Measurements from ENCODE around the gene BAX. TPM values are rescaled to one million over a fixed set of nuclear protein-coding genes. Genes with fewer than 3 reads are reported as not detected.

The BAX gene
- total RNA-seq, 2 donors from 2014 or later, result 53.1 to 104 TPM

DNA sequence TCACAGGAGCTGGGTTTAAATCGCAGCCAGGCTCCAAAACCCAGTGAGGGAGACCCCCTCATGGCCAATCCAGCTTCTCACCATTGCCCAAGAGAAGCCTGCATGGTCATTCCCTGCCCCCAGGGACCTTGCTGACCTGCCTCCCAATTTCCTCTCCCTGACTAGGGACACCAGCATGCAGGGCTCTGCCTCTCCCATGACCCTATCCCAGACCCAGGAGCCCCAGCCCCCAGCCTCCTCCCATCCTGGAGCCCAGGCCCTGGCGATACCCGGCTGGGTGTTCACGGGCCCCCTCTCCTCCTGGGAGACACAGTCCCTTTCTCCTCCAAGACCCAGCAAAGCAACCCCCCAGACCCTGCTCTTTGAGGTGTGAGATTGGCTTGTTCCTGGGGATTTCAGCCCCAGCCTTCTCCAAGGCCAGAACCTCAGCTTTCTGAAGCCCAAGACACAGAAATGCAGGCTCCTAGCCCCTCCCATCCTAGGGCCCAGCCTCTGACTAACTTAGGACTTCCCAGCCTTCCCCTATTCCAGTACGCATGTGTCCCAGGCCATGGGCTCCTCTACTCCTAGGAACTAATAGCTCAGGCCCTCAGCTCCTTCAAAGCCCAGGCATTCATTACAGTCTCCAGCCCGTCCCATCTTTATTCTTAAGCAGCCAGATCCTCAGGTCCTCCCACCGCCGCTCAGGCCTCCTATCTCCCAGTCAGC is 37.4 kb downstream of the BAX start:
- peak overlapping the region; percentile 100 for H3K4me3 ChIP-seq
- H3K9me3 ChIP-seq, result no peaks in the 10 kb centered on the region
- H3K4me1 ChIP-seq (ENCODE audit: control insufficient read depth in 1 of 2, low read depth in 2 of 2), result peaks cover 20 to 42% of the 10 kb centered on the region in 2 donors
- peak overlapping the region; percentile 98 to 100 for H3K27ac ChIP-seq
- TF ChIP-seq, protein P1, sequence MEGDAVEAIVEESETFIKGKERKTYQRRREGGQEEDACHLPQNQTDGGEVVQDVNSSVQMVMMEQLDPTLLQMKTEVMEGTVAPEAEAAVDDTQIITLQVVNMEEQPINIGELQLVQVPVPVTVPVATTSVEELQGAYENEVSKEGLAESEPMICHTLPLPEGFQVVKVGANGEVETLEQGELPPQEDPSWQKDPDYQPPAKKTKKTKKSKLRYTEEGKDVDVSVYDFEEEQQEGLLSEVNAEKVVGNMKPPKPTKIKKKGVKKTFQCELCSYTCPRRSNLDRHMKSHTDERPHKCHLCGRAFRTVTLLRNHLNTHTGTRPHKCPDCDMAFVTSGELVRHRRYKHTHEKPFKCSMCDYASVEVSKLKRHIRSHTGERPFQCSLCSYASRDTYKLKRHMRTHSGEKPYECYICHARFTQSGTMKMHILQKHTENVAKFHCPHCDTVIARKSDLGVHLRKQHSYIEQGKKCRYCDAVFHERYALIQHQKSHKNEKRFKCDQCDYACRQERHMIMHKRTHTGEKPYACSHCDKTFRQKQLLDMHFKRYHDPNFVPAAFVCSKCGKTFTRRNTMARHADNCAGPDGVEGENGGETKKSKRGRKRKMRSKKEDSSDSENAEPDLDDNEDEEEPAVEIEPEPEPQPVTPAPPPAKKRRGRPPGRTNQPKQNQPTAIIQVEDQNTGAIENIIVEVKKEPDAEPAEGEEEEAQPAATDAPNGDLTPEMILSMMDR (IDR thresholded peaks at IDR 0.05), result no peak
- peak; percentile 39 for ATAC-seq (ENCODE audit: insufficient number of reproducible peaks, low FRiP score, low read depth)
- peak; percentile 68 for DNase-seq (ENCODE audit: low spot score)
- no peaks in the 10 kb centered on the region for H3K27me3 ChIP-seq (replicated peaks; ENCODE audit: insufficient read depth)
- H3K36me3 ChIP-seq, result peaks cover 22% of the 10 kb centered on the region

DNA sequence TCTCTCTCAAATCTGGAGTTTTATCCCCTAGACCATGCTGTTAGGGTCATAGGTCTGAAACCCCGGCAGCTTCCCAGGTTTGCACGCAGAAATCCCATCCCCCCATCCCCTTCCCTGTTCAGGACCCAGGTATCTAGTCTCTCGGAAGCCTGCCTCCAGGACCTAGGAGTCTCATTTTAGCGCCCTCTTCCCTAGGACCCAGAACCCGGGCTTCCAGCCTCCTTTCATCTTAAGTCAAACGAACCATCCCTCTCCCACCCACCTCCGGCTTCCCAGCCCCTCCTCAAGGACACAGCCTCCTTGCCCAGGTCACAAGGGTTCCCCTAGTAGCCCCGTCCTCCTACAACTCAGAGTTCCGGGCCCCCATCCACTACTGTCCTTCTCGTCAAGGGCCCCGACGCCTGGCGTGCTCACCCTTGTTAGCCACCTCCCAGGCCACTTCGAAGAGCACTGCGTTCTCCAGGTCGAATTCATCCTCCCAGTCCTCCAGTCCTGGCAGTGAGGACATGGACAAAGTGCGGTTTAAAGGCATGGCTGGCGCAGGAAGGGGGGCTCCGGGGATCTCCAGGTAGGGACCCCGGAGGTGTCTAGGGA is 38.0 kb downstream of the BAX start:
- H3K27ac ChIP-seq, result peak overlapping the region; percentile 98 to 100
- ATAC-seq (ENCODE audit: insufficient number of reproducible peaks, low FRiP score, low read depth) (no peak), DNase-seq (ENCODE audit: low spot score) (no peak)
- no peaks in the 10 kb centered on the region for H3K9me3 ChIP-seq
- H3K27me3 ChIP-seq (replicated peaks; ENCODE audit: insufficient read depth), result no peaks in the 10 kb centered on the region
- TF ChIP-seq, protein P1 (IDR thresholded peaks at IDR 0.05), result no peak
- peak overlapping the region; percentile 100 for H3K4me3 ChIP-seq
- H3K4me1 ChIP-seq (ENCODE audit: control insufficient read depth in 1 of 2, low read depth in 2 of 2), result peaks cover 20 to 42% of the 10 kb centered on the region in 2 donors
- H3K36me3 ChIP-seq, result peaks cover 18% of the 10 kb centered on the region

DNA sequence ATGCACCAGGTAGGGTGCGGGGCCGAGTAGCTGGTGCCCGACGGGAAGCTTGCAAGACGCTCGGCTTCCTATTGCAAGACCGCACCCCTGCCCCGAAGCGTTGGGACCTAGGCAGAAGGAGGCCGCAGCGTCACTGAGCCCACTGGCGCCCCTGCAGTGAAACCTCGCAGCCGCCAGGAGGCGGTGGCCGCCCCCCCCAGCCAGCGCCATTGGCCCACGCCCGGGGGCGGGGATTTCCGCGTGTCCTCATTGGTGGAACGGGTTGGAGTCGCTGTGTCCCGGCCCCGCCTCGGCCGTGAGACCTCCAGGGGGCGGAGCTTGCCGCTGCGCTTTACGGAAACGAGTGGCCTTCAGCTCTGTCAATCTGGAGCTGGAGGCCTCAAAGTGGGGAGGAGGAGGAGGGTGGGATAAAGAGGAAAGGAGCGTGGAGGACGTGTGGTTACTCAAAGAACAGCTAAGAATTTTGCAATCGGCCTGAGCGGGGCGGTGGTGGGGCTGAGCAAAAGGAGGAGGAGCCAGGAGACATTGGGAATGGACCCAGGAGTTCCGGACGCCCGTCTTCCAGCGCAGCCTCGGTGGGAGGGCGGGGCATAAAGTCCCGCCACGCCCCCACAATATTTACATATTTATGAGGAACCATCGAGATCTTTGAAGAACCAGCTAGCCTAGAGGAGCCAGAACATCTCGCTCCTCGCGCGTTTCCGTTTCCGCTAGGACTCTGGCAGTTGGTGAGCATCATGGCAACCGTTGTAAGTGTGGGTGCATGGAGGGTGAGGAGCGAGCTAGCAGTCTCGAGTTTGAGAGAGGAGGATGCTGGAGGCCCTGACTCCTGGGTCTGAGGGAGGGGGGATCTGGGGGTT is 38.7 kb downstream of the BAX start, which contains the start of the genes GYS1 and RUVBL2:
TSS of gene GYS1 (minus strand) at position 135 of the 860 bp plus-strand sequence. CDS start 197 bp downstream, outside the sequence.
TSS of gene RUVBL2 (plus strand) at position 713 of the 860 bp plus-strand sequence. CDS start at position 738, 25 bp downstream.
- Histone ChIP-seq H3K36me3 (peaks cover 11% of the 10 kb centered on the region), H3K4me1 (ENCODE audit: control insufficient read depth in 1 of 2, low read depth in 2 of 2) (peaks cover 20 to 42% of the 10 kb centered on the region in 2 donors), H3K9me3 (no peaks in the 10 kb centered on the region), H3K4me3 (peak within 1 kb of the TSS; percentile 100), H3K27ac (peak within 1 kb of the TSS; percentile 98 to 100), H3K27me3 (replicated peaks; ENCODE audit: insufficient read depth) (no peaks in the 10 kb centered on the region)
- ATAC-seq (ENCODE audit: insufficient number of reproducible peaks, low FRiP score, low read depth) (peak; percentile 94), DNase-seq (ENCODE audit: low spot score) (peak; percentile 98)
- TF ChIP-seq, protein P1 (IDR thresholded peaks at IDR 0.05), result peak; percentile 99

DNA sequence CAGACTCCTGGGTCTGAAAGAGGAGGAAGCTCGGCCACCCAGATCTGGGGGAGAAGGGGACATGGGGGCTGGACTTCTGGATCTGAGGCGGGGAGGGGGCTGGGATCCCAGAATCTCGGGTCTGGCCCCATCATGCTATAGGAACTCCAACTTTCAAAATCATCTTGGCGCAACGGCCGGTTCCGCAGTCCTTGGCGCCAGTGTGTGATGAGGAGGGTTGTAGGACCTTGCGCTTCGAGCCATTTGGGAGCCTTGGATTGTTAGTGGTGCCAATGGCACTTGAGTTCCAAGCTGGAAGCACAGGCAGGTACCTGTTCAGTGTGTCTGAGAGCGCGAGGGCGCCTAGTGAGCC is 39.3 kb downstream of the BAX start:
- H3K9me3 ChIP-seq, result no peaks in the 10 kb centered on the region
- TF ChIP-seq, protein P1 (IDR thresholded peaks at IDR 0.05), result no peak
- peaks cover 20 to 42% of the 10 kb centered on the region in 2 donors for H3K4me1 ChIP-seq (ENCODE audit: control insufficient read depth in 1 of 2, low read depth in 2 of 2)
- ATAC-seq (ENCODE audit: insufficient number of reproducible peaks, low FRiP score, low read depth) (no peak), DNase-seq (ENCODE audit: low spot score) (no peak)
- peaks cover 5% of the 10 kb centered on the region for H3K36me3 ChIP-seq
- peak overlapping the region; percentile 79 to 100 for H3K27ac ChIP-seq
- H3K27me3 ChIP-seq (replicated peaks; ENCODE audit: insufficient read depth), result no peaks in the 10 kb centered on the region
- H3K4me3 ChIP-seq, result peak overlapping the region; percentile 100

All from thoracic aorta (tissue), 2 donors.